ENCODE measurements around the gene TMEM95. TPM values are rescaled to one million over a fixed set of nuclear protein-coding genes. Genes with fewer than 3 reads are reported as not detected.
A peak's percentile ranks its signal among the peaks of the same experiment; 100 is the strongest.

The TMEM95 gene
- total and polyA plus RNA-seq, 4 donors: not detected

GRCh38 chr17:7328009-7328408 lies 26.9 kb upstream of the TMEM95 start:
- TF ChIP-seq YY1 (IDR thresholded peaks at IDR 0.05) (no peak), HNF4G (IDR thresholded peaks at IDR 0.05) (no peak), EGR1 (IDR thresholded peaks at IDR 0.05; ENCODE audit: low read depth in 2 of 2) (no peak), REST (IDR thresholded peaks at IDR 0.05) (no peak), CTCF (IDR thresholded peaks at IDR 0.05; ENCODE audit: low read depth, low read length, missing input control) (no peak), FOXA2 (IDR thresholded peaks at IDR 0.05) (no peak), ZBTB33 (IDR thresholded peaks at IDR 0.05) (no peak)
- no peak overlapping the region for H3K27ac ChIP-seq (ENCODE audit: low read depth in 1 of 2, low read length in 2 of 2)

GRCh38 chr17:7328840-7329373 lies 26.0 kb upstream of the TMEM95 start, which contains the start of gene NEURL4:
Gene NEURL4 (minus strand): TSS chr17:7329335. CDS start chr17:7329312, 23 bp downstream.
- Histone ChIP-seq H3K9me3 (ENCODE audit: control insufficient read depth in 4 of 4, low read length in 3 of 4) (no peaks in the 10 kb centered on the region), H3K27ac (ENCODE audit: low read depth in 1 of 2, low read length in 2 of 2) (peak within 1 kb of the TSS; percentile 65 to 82), H3K27me3 (ENCODE audit: control insufficient read depth in 4 of 4, insufficient read depth in 4 of 4, low read length in 3 of 4) (no peaks in the 10 kb centered on the region), H3K4me1 (ENCODE audit: control insufficient read depth in 4 of 4, insufficient read depth in 4 of 4, low read length in 3 of 4) (peaks cover 8 to 22% (median 15%) of the 10 kb centered on the region in 4 donors), H3K9ac (ENCODE audit: low read depth in 1 of 2, low read length in 2 of 2) (peak within 1 kb of the TSS; percentile 57 to 68), H3K36me3 (ENCODE audit: control insufficient read depth in 4 of 4, insufficient read depth in 3 of 4, low read depth in 1 of 4, low read length in 3 of 4) (peaks cover 0 to 23% (median 8%) of the 10 kb centered on the region in 4 donors), H3K4me3 (ENCODE audit: low read depth in 1 of 3, low read length in 3 of 3) (peak within 1 kb of the TSS; percentile 70 to 93 (median 84))
- no peak for DNase-seq (ENCODE audit: low spot score)
- WGBS: under 1% methylated on average over 50 of the region's 50 CpGs
- TF ChIP-seq CTCF (IDR thresholded peaks at IDR 0.05; ENCODE audit: low read depth, low read length, missing input control) (no peak), YY1 (IDR thresholded peaks at IDR 0.05) (no peak), REST (IDR thresholded peaks at IDR 0.05) (no peak), HNF4G (IDR thresholded peaks at IDR 0.05) (no peak), FOXA2 (IDR thresholded peaks at IDR 0.05) (no peak), MAX (IDR thresholded peaks at IDR 0.05) (no peak), RAD21 (IDR thresholded peaks at IDR 0.05) (no peak), ZBTB33 (IDR thresholded peaks at IDR 0.05) (no peak), HNF4A (conservative IDR thresholded peaks at IDR 0.05) (no peak), ATF3 (IDR thresholded peaks at IDR 0.05) (no peak), GABPA (IDR thresholded peaks at IDR 0.05 in 1 of 2, conservative IDR thresholded peaks at IDR 0.05 in 1 of 2) (no peak), NR2F2 (IDR thresholded peaks at IDR 0.05) (no peak)

More at GRCh38 chr17:7328009-7328408, 26.9 kb upstream of the TMEM95 start:
- no peaks in the 10 kb centered on the region for H3K27me3 ChIP-seq (ENCODE audit: control insufficient read depth in 4 of 4, insufficient read depth in 4 of 4, low read length in 3 of 4)
- H3K36me3 ChIP-seq (ENCODE audit: control insufficient read depth in 4 of 4, insufficient read depth in 3 of 4, low read depth in 1 of 4, low read length in 3 of 4): peaks cover 4 to 32% (median 13%) of the 10 kb centered on the region in 4 donors
- no peak overlapping the region for H3K4me3 ChIP-seq (ENCODE audit: low read depth in 1 of 3, low read length in 3 of 3)
- WGBS: 88% methylated on average over 1 of the region's 1 CpG
- no peaks in the 10 kb centered on the region for H3K9me3 ChIP-seq (ENCODE audit: control insufficient read depth in 4 of 4, low read length in 3 of 4)
- H3K4me1 ChIP-seq (ENCODE audit: control insufficient read depth in 4 of 4, insufficient read depth in 4 of 4, low read length in 3 of 4): peaks cover 8 to 22% (median 15%) of the 10 kb centered on the region in 4 donors
- no peak for DNase-seq (ENCODE audit: low spot score)
- no peak overlapping the region for H3K9ac ChIP-seq (ENCODE audit: low read depth in 1 of 2, low read length in 2 of 2)
